ENCODE data around the gene OSBPL5.

OSBPL5 gene

DNA sequence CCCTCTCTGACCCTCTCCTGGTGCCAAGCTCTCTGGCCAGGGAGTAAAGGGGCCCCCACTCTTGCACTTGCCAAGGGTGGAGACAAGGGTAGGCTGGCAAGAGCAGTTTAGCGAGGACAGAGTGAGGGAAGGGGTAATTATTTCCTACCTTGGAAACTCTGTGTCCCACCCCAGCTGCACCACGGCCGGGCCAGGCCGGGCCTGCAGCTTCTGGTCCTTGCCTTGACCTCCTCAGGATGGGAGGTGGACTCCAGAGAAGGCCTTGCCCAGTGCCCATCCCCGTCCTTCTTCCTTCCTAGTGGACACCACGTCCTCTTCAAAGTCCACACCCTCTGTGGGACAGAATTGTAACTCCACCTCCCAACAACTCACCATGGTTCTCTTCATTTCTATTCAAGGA lies 18.4 kb upstream of the OSBPL5 start:
- TF ChIP-seq SIN3A (IDR thresholded peaks at IDR 0.05; ENCODE audit: borderline replicate concordance, insufficient read depth, low read length) (no peak), TAF1 (IDR thresholded peaks at IDR 0.05; ENCODE audit: borderline replicate concordance, insufficient read depth, low read length) (no peak), FOXP2 (optimal IDR thresholded peaks at IDR 0.05; ENCODE audit: borderline replicate concordance, extremely low read depth, extremely low read length, insufficient read depth) (no peak), POLR2AphosphoS5 (IDR thresholded peaks at IDR 0.05; ENCODE audit: low read depth, low read length) (no peak)
- TF ChIP-seq, protein P1, sequence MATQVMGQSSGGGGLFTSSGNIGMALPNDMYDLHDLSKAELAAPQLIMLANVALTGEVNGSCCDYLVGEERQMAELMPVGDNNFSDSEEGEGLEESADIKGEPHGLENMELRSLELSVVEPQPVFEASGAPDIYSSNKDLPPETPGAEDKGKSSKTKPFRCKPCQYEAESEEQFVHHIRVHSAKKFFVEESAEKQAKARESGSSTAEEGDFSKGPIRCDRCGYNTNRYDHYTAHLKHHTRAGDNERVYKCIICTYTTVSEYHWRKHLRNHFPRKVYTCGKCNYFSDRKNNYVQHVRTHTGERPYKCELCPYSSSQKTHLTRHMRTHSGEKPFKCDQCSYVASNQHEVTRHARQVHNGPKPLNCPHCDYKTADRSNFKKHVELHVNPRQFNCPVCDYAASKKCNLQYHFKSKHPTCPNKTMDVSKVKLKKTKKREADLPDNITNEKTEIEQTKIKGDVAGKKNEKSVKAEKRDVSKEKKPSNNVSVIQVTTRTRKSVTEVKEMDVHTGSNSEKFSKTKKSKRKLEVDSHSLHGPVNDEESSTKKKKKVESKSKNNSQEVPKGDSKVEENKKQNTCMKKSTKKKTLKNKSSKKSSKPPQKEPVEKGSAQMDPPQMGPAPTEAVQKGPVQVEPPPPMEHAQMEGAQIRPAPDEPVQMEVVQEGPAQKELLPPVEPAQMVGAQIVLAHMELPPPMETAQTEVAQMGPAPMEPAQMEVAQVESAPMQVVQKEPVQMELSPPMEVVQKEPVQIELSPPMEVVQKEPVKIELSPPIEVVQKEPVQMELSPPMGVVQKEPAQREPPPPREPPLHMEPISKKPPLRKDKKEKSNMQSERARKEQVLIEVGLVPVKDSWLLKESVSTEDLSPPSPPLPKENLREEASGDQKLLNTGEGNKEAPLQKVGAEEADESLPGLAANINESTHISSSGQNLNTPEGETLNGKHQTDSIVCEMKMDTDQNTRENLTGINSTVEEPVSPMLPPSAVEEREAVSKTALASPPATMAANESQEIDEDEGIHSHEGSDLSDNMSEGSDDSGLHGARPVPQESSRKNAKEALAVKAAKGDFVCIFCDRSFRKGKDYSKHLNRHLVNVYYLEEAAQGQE (IDR thresholded peaks at IDR 0.05; ENCODE audit: insufficient read depth in 1 of 2, low read depth in 2 of 2, low read length in 2 of 2): no peak

DNA sequence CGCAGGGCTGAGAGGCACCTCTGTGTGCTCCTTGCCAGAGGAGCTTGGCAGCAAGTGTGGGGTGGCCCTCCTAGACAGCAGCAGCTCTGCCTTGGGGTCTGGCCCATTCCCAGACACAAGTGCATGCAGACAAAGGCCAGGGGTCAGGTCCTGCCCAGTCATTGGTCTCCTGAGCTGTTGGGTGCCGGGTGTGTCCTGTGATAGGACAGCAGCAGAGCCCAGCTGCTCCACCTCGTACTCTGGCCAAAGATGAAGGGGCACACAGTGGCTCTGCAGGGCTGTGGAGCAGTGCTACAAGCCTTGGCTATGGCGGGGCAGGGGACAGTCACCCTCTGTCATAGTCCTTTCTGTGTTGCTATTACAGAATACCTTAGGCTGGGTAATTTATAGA lies 17.3 kb upstream of the OSBPL5 start:
- TF ChIP-seq POLR2AphosphoS5 (IDR thresholded peaks at IDR 0.05; ENCODE audit: low read depth, low read length) (no peak), TAF1 (IDR thresholded peaks at IDR 0.05; ENCODE audit: borderline replicate concordance, insufficient read depth, low read length) (no peak), SIN3A (IDR thresholded peaks at IDR 0.05; ENCODE audit: borderline replicate concordance, insufficient read depth, low read length) (no peak), FOXP2 (optimal IDR thresholded peaks at IDR 0.05; ENCODE audit: borderline replicate concordance, extremely low read depth, extremely low read length, insufficient read depth) (no peak)
- TF ChIP-seq, protein P1 (IDR thresholded peaks at IDR 0.05; ENCODE audit: insufficient read depth in 1 of 2, low read depth in 2 of 2, low read length in 2 of 2): no peak

DNA sequence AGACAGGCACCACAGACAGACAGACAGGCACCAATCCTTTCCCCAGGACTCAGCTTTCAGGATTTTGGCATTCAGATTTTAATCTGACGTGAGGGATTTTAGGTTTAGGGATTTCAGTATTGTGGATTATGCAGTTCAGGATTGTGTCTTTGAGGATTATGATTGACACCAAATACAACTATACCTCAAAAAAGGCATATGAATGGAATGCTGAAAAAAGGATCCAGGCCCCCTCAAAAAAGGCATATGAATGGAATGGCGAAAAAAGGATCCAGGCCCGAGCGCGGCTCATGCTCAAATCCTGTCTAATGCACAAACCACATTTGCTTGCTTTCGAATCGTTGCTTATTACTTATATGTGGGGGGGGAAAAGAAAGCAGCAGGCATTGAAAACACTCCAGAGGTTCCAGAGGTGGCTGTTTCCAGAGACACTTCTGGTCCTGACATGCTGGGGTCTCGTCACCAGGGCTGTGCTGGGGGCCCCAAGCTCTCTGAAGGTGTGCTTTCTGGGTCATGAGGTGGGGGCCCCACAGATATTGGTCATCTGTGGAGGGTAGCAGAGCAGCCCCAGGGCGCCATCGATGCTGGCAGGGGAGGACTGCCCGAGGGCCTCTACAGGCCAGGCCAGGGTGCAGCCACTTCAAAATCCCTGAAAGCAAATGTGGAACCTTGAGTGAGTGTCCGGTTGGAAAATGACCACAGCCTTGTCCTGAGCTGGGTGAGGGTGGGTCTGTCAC lies 16.8 kb upstream of the OSBPL5 start:
- no peak for TF ChIP-seq FOXP2 (optimal IDR thresholded peaks at IDR 0.05; ENCODE audit: borderline replicate concordance, extremely low read depth, extremely low read length, insufficient read depth)
- TF ChIP-seq, protein P1 (IDR thresholded peaks at IDR 0.05; ENCODE audit: insufficient read depth in 1 of 2, low read depth in 2 of 2, low read length in 2 of 2): no peak
- no peak for TF ChIP-seq TAF1 (IDR thresholded peaks at IDR 0.05; ENCODE audit: borderline replicate concordance, insufficient read depth, low read length)
- no peak for TF ChIP-seq SIN3A (IDR thresholded peaks at IDR 0.05; ENCODE audit: borderline replicate concordance, insufficient read depth, low read length)
- TF ChIP-seq POLR2AphosphoS5 (IDR thresholded peaks at IDR 0.05; ENCODE audit: low read depth, low read length): no peak

DNA sequence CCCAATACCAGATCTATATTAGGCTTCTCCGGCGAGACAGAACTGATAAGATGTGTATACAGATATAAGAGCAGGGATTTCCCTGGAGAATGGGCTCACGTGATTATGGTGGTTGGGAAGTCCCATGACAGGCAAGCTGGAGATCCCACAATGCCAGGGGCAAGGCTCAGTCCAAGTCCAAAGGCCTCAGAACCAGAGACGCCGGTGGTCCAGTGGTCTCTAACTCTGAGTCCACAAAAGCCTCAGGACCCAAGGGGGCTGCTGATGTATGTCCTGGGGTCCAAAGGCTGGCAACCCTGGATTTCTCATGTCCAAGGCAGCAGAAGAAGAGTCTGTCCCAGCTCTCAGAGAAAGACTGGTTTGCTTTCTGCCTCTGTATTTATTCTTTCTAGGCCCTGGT lies 15.8 kb upstream of the OSBPL5 start:
- TF ChIP-seq POLR2AphosphoS5 (IDR thresholded peaks at IDR 0.05; ENCODE audit: low read depth, low read length): no peak
- TF ChIP-seq, protein P1 (IDR thresholded peaks at IDR 0.05; ENCODE audit: insufficient read depth in 1 of 2, low read depth in 2 of 2, low read length in 2 of 2): no peak
- TF ChIP-seq SIN3A (IDR thresholded peaks at IDR 0.05; ENCODE audit: borderline replicate concordance, insufficient read depth, low read length): no peak
- no peak for TF ChIP-seq TAF1 (IDR thresholded peaks at IDR 0.05; ENCODE audit: borderline replicate concordance, insufficient read depth, low read length)
- TF ChIP-seq FOXP2 (optimal IDR thresholded peaks at IDR 0.05; ENCODE audit: borderline replicate concordance, extremely low read depth, extremely low read length, insufficient read depth): no peak

Measured in PFSK-1 (cell line).